ENCODE data around the gene TFEC.
"Not testable (repeated sequence)": the region's sequence is repeated elsewhere in the genome, so short reads cannot be mapped to it uniquely, and the experiment has no call there.

TFEC gene

GRCh38 chr7:115987486-115987885 lies 43.1 kb downstream of the TFEC start:
- DNase-seq, result no peak

GRCh38 chr7:115984105-115984504 lies 46.5 kb downstream of the TFEC start:
- no peak for DNase-seq

- DNase-seq, result no peak
Observed at GRCh38 chr7:115980159-115980558, 50.4 kb downstream of the TFEC start.

GRCh38 chr7:115976651-115977050 lies 53.9 kb downstream of the TFEC start:
- DNase-seq, result no peak

GRCh38 chr7:115975766-115976165 lies 54.8 kb downstream of the TFEC start:
- DNase-seq, result no peak

GRCh38 chr7:115973406-115973805 lies 57.2 kb downstream of the TFEC start:
- no peak for DNase-seq

GRCh38 chr7:115971506-115971905 lies 59.1 kb downstream of the TFEC start:
- DNase-seq, result no peak

- no peak for DNase-seq
Observed at GRCh38 chr7:115968596-115968995, 62.0 kb downstream of the TFEC start.

- DNase-seq, result no peak
Observed at GRCh38 chr7:115968171-115968570, 62.4 kb downstream of the TFEC start.

GRCh38 chr7:115965796-115966475 lies 64.6 kb downstream of the TFEC start:
- no peak for DNase-seq

- DNase-seq, result no peak
Observed at GRCh38 chr7:115965236-115965635, 65.3 kb downstream of the TFEC start.

- DNase-seq, result no peak
Observed at GRCh38 chr7:115964799-115965198, 65.8 kb downstream of the TFEC start.

- DNase-seq, result no peak
Observed at GRCh38 chr7:115962340-115962739, 68.2 kb downstream of the TFEC start.

- no peak for DNase-seq
Observed at GRCh38 chr7:115953592-115954255, 76.8 kb downstream of the TFEC start.

- DNase-seq, result no peak
Observed at GRCh38 chr7:115952832-115953231, 77.7 kb downstream of the TFEC start.

GRCh38 chr7:115951547-115951946 lies 79.0 kb downstream of the TFEC start:
- DNase-seq, result no peak

- DNase-seq, result no peak
Observed at GRCh38 chr7:115941703-115942268, 88.8 kb downstream of the TFEC start.

GRCh38 chr7:115940460-115941060 lies 90.0 kb downstream of the TFEC start:
- DNase-seq, result no peak

GRCh38 chr7:115937960-115938359 lies 92.6 kb downstream of the TFEC start:
- DNase-seq, result no peak

- DNase-seq, result no peak
Observed at GRCh38 chr7:115933471-115933870, 97.1 kb downstream of the TFEC start.

GRCh38 chr7:115932880-115933279 lies 97.7 kb downstream of the TFEC start:
- DNase-seq, result no peak

- DNase-seq, result not testable (repeated sequence)
Observed at GRCh38 chr7:115930184-115930583, 100.4 kb downstream of the TFEC start.

GRCh38 chr7:115929736-115930135 lies 100.8 kb downstream of the TFEC start:
- not testable (repeated sequence) for DNase-seq

- no peak for DNase-seq
Observed at GRCh38 chr7:115924411-115924810, 106.2 kb downstream of the TFEC start.
